Breast epithelium (tissue), 3 donors: ENCODE measurements around the gene PTPRCAP.

Source experiments
- CTCF ChIP-seq, 3 donors: fragments of 450-650 bp; IDR thresholded peaks; one replicate each; pipeline ENCODE4 v1.5.1; 2016 to 2017; ENCODE audit warnings: antibody characterized with exemption in 3 of 3, mild to moderate bottlenecking in 3 of 3, moderate library complexity in 3 of 3
- POLR2A ChIP-seq: fragments of 450-650 bp; IDR thresholded peaks from one replicate; pipeline ENCODE4 v1.6.1; 2016; ENCODE audit warnings: antibody characterized with exemption, mild to moderate bottlenecking, moderate library complexity
- POLR2AphosphoS5 ChIP-seq, 3 donors: sonication (generic); formaldehyde crosslinking; IDR thresholded peaks; one replicate each; pipeline ENCODE4 v1.6.1; 2017; ENCODE audit warnings: antibody characterized with exemption in 3 of 3

DNA sequence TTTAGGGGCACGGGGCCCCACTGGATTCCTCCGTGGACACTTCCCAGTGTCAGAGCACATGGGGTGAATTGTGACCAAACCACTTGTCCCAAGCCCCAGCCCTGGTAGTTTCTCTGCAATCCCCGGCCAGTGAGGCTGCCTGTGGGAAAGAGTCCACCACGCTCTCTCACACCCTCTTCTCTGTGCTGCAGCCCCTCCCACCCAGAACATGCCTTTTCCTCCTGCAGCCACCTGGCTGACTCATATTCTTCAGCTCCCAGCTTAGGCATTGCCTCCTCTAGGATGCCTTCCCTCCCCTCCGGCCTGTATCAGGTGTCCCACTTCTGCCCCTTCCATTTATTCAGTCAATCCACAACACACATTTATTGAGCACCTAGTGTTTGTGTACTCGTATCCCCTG is 14.6 kb downstream of the PTPRCAP start:
- TF ChIP-seq POLR2A: no peak
- TF ChIP-seq CTCF (IDR thresholded peaks at IDR 0.05): no peak
- TF ChIP-seq POLR2AphosphoS5 (IDR thresholded peaks at IDR 0.05): no peak
